IPS DF 6.9 (cell line): ENCODE measurements around the gene NPAS1.

Experiments used
- DNase-seq: peaks from one replicate; pipeline ENCODE4 v3.0.0-alpha.2; 2013; ENCODE audit warnings: low read depth, low spot score
- H3K27ac ChIP-seq: one replicate; pipeline ENCODE4 v1.5.1; 2013; ENCODE audit warnings: low read length, control low read depth
- H3K27me3 ChIP-seq: 2 replicates; pipeline ENCODE4 v1.6.1; 2013; ENCODE audit warnings: mild to moderate bottlenecking, low read length; ENCODE audit not compliant: control insufficient read depth, insufficient read depth
- H3K36me3 ChIP-seq: 2 replicates; pipeline ENCODE4 v1.6.1; 2013; ENCODE audit warnings: low read length; ENCODE audit not compliant: control insufficient read depth, insufficient read depth
- H3K4me1 ChIP-seq: 2 replicates; pipeline ENCODE4 v1.6.1; 2013; ENCODE audit warnings: low read length; ENCODE audit not compliant: control insufficient read depth, insufficient read depth
- H3K4me3 ChIP-seq: 2 replicates; pipeline ENCODE4 v1.5.1; 2013; ENCODE audit warnings: mild to moderate bottlenecking, low read length
- H3K9me3 ChIP-seq: 2 replicates; pipeline ENCODE4 v1.6.1; 2013; ENCODE audit warnings: low read length, inconsistent platforms; ENCODE audit not compliant: control insufficient read depth, insufficient read depth
- WGBS: extraction: QIAGEN DNeasy Blood & Tissue Kit; methylation state at CpG from one replicate; pipeline ENCODE4 v1.1.7; 2013; ENCODE audit warnings: mixed read lengths, missing lambda C conversion rate; ENCODE audit not compliant: insufficient read length, insufficient coverage; 5-methylcytosine and 5-hydroxymethylcytosine counted together

Gene NPAS1

DNA sequence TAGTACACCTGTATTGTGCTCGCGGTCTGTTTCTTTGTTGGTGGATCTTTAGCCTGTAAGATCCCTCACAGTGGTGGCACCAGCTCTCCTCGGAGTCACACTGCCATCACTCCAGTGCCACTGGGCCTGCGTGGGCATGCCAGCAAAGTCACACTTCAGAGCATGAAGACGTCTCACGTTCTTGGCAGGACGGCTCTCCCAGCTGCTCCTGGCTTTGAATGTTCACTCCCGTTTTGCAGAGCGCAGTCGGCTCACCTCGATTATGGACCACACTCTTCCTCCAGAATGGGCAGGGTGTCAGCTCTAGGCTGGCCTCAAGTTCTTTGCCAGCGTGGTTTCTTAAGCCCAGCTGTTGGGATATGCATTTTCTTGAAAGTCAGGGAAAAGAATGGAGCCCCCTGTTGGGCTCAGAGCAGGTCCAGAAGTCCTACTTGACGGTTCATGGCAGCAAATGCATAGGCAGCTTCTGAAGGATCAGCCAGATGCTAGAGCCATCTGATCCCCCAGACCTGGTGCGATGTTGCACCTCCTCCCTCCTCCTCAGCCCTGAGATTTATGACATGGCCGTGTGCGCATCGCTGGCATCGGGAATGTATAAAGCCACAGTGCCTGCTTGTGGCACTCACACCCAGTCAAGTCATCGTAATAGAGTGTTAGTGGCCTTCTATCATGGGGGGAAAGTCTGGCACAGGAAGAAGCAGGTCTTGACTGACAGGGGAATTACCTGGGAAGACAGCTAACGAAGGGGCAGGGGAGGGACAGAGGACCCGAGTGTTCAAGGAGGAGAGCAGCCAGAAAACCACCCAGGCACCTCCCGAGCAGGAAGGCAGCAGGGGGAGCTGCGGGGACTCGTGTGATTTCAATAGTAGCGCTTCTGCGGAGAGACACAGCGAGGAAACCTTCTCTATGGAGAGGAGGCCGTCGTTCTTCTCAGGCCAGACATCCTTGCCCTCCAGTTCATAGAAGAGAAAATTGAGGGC is 40.2 kb upstream of the NPAS1 start:
- DNase-seq = no peak
- no peaks in the 10 kb centered on the region for H3K9me3 ChIP-seq
- H3K27ac ChIP-seq = no peak overlapping the region
- peaks cover 19% of the 10 kb centered on the region for H3K4me1 ChIP-seq
- no peaks in the 10 kb centered on the region for H3K36me3 ChIP-seq
- no peaks in the 10 kb centered on the region for H3K27me3 ChIP-seq
- no CpG with 5 or more reads among the region's 29 CpGs for WGBS
- H3K4me3 ChIP-seq = no peak overlapping the region

DNA sequence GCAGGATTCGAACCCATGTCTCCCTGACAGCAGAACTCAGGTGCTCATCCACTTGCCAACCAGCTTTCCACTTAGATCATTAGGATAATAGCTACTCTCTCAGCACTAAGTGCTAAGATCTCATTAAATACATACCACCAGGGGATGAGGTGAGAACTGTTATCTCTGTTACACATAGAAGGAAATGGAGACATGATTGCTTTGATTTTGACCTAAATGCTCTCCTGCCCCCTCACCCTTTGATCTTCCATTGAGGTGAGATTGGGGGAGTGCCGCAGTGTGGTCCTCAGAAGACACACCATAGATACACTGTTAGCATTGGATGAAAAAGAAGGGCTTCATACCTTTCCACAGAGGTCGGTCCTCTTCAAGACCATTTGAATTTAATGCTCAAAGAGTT is 38.9 kb upstream of the NPAS1 start:
- WGBS = no CpG with 5 or more reads among the region's 3 CpGs
- Histone ChIP-seq H3K9me3 (no peaks in the 10 kb centered on the region), H3K4me3 (no peak overlapping the region), H3K4me1 (peaks cover 16% of the 10 kb centered on the region), H3K36me3 (no peaks in the 10 kb centered on the region), H3K27ac (no peak overlapping the region), H3K27me3 (no peaks in the 10 kb centered on the region)
- no peak for DNase-seq

DNA sequence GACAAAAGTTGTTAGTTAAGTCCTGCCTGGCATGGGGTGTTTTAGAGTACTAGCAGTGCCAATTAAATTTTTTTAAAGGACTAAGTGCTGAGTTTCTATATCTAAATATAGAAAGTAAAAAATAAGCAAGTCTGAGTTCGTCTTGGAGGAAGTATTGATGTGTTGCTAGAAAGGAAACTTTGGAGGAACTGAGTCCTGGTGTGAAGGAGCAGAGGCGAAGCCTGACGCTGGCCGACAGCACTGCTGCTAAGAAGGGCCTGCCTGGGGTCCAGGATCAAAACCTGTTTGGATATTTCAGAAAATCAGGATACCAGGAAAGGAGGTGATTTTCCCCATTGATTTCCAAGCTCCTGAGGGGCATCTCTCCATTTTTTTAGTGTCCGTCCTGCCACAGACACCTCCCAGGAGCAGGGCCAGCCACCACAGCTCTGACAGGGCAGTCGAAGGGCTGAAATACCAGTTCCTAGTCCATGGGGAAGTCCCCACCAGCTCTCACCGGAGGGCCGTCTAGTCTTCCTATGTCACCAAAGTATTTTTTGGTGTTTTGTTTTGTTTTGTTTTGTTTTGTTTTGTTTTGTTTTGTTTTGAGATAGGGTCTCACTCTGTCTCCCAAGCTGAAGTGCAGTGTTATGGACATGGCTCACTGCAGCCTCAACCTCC is 38.2 kb upstream of the NPAS1 start:
- no peak overlapping the region for H3K4me3 ChIP-seq
- no peak for DNase-seq
- no peaks in the 10 kb centered on the region for H3K9me3 ChIP-seq

DNA sequence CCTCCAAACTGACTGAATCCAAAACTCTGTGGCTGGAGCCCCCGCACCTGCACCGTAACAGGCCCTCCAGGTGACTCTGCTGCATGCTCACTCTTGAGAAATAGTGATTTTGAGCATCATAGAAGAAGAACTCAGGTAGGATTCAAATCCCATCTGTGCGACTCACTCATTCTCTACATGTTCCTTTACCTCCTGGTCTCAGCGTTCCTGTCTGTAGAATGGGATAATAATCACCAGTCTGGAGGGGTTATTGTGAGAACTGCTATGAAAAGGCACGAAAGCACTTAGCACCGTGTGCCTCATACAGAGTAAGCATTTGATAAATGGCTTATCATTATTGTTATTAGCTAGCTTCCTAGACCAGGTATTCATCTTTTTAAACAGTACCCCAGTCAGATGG is 36.5 kb upstream of the NPAS1 start:
- Histone ChIP-seq H3K36me3 (no peaks in the 10 kb centered on the region), H3K27me3 (no peaks in the 10 kb centered on the region), H3K27ac (no peak overlapping the region), H3K4me3 (no peak overlapping the region), H3K4me1 (peaks cover 7% of the 10 kb centered on the region), H3K9me3 (no peaks in the 10 kb centered on the region)
- DNase-seq = no peak
- WGBS = no CpG with 5 or more reads among the region's 6 CpGs

More for the DNA sequence above, 38.2 kb upstream of the NPAS1 start:
- no CpG with 5 or more reads among the region's 8 CpGs for WGBS
- H3K36me3 ChIP-seq = no peaks in the 10 kb centered on the region
- no peaks in the 10 kb centered on the region for H3K27me3 ChIP-seq
- H3K27ac ChIP-seq = no peak overlapping the region
- H3K4me1 ChIP-seq = peaks cover 14% of the 10 kb centered on the region

DNA sequence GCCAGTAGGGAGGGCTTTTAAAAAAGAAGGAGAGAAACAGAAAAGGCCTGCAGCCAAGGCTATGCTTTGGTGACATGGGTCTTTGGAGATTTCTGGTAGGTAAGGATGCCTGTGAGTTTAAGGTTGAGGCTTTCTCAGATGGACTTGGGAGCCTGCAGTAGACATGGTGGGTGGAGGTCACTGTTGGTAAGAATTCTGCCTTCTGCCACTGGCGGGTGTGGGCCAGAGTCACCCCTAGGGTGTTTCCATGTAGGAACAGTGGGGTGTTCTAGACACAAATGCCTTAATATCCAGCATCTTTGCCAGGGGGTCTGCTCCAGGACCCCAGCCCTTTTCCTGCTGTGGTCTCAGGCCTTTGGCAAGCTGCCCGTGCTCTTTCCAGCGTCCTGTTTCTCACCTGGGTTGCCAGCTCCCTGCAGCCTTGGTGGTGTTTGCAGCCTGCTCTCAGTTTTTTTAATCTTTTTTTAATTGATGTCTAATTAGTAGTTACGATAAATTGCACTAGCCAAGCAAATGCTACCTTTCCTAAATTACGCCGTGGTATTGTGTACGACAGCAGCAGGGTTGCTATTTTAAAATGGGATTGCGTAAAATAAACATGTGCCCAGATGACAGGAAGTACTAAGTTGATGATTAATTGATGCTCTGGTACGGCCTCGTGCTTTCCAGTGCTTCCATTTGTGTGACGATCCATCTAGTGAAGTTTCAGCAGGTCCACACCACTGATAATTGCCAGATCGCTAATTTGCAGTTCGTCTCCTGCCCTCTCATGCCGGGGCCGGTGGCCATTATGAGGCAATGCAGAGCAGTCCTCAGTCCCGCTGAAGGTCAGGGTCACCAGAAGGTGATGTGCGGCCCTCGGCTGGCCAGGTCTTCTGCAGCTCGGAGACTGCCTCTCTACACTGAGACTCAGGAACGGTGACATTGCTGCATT is 35.3 kb upstream of the NPAS1 start:
- Histone ChIP-seq H3K4me1 (peaks cover 3% of the 10 kb centered on the region; the same call in 1 of the 2 replicates), H3K4me3 (no peak overlapping the region), H3K27ac (no peak overlapping the region), H3K27me3 (no peaks in the 10 kb centered on the region), H3K9me3 (no peaks in the 10 kb centered on the region), H3K36me3 (peaks cover 3% of the 10 kb centered on the region)
- DNase-seq = no peak
- no CpG with 5 or more reads among the region's 20 CpGs for WGBS

DNA sequence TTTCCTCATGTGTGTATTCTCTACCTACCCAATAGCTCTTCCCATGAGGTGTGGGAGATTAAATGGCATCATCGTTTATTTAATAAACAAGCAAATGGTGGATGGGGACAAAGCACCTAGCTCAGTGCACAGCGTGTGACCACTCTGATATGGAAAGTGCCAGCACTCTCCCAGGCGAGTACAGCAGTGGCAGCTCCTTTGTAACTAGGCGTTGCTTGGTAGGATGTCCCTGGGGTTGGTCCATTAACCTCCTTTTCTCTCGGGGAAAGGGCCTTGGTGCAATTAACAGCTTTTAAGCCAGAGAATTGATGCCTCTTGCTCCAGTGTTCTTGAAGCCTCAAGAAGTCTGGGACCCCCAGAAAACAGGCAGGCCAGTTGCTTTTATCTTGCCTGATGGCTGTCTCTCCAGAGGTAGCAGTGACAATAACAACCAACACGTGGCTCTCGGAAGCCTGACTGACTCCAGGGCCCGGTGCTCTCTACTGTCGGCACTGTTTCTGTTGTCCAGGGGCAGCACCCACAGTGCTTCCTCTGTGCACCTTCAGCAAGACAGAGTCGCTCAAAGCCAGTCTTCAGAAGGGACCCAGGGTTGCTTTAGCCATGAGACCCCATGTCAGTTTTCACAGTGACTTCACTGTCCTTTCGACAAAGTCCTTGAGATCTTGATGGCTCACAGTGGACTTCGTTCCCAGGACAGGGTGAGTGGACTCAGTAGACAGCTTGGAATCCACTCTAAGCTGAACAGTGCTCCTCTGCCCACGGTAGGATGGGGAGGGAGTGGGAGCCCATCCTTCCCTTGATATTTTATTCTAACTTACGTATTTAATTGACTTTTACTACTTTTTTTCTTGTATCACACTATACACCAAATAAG is 33.9 kb upstream of the NPAS1 start:
- no peak overlapping the region for H3K4me3 ChIP-seq
- no CpG with 5 or more reads among the region's 14 CpGs for WGBS
- DNase-seq = no peak
- H3K9me3 ChIP-seq = no peaks in the 10 kb centered on the region
- H3K27ac ChIP-seq = no peak overlapping the region
- H3K36me3 ChIP-seq = peaks cover 6% of the 10 kb centered on the region
- H3K27me3 ChIP-seq = no peaks in the 10 kb centered on the region
- H3K4me1 ChIP-seq = no peaks in the 10 kb centered on the region

DNA sequence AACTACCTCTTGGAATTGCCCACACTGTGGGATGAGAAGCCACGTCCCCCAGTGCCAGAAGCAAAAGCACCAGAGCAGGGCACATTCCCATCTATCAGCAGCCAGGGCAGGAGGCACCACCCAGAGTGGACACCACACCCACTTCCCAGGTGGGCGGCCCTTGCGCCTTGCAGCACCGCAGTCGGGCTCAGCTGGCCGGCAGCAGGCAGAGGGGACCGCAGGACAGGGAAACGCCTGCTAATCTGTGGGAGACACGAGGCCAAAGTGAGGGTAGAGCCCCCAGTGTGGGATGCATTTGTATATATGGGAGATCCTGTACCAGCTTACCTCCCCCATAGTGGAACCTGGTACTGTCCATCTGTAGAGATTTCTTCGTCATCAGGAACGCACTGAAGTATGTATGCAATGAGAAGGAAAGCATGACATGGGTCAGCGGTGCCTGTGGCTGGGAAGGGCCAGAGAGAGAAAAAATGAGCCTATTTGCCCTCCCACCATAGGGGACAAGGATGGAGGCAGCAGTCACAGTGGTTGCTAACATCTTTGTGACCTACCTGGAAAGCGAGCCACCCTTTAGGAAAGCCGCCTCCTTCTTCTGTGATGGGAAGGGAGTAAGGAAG is 30.9 kb upstream of the NPAS1 start:
- no peak for DNase-seq
- H3K27me3 ChIP-seq = no peaks in the 10 kb centered on the region
- WGBS = no CpG with 5 or more reads among the region's 14 CpGs
- H3K4me3 ChIP-seq = no peak overlapping the region
- H3K4me1 ChIP-seq = peaks cover 3% of the 10 kb centered on the region; the same call in 1 of the 2 replicates
- no peaks in the 10 kb centered on the region for H3K9me3 ChIP-seq
- H3K27ac ChIP-seq = no peak overlapping the region
- H3K36me3 ChIP-seq = peaks cover 14% of the 10 kb centered on the region

DNA sequence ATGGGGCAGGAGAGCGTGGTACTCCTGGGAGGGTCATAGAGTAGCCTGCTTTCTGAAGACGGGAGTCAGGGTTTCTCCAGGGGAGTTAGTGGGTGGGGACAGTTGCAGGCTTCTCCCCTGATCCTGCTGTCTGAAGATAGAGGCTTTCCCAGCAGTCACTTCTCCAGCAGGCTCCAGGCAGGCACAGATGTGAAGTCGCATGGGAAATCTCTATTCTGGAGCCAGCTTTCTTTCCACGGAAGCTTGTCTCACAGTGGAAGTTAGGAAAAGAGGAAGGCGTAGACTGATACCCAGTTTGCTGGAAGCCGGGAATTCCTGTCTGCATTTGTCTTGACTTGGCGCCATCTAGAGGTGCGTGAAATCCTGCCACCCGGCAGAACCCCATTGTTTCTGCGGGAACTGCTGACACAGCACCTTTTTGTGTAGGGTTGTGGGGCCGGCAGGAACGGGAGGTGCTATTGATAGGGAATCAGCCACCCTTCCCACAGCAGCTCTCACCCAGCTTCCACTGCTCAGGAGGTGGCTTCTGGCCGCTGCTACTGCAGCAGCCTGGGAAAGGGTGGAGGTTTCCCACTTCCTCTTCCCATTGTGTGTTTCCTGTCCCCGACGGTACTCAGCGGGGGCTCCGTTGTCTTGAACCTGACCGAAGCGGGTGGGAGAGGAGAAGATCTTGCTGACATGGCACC is 28.5 kb upstream of the NPAS1 start:
- Histone ChIP-seq H3K27ac (no peak overlapping the region), H3K27me3 (no peaks in the 10 kb centered on the region), H3K36me3 (peaks cover 17% of the 10 kb centered on the region)

More for the DNA sequence above, 28.5 kb upstream of the NPAS1 start:
- H3K4me1 ChIP-seq = peaks cover 3% of the 10 kb centered on the region
- DNase-seq = peak; percentile 63
- H3K4me3 ChIP-seq = no peak overlapping the region
- H3K9me3 ChIP-seq = no peaks in the 10 kb centered on the region
- no CpG with 5 or more reads among the region's 19 CpGs for WGBS
